Measurements from ENCODE around the gene ADAMTS17.

ADAMTS17 gene

GRCh38 chr15:99976000-99976399 lies 365.8 kb downstream of the ADAMTS17 start:
- Histone ChIP-seq H4K20me1 (ENCODE audit: insufficient read depth, low read length, poor library complexity, severe bottlenecking) (no peaks in the 10 kb centered on the region), H3K79me2 (ENCODE audit: insufficient read depth, low read length) (no peaks in the 10 kb centered on the region), H3K27me3 (ENCODE audit: insufficient read depth, low read length, poor library complexity, severe bottlenecking) (no peaks in the 10 kb centered on the region), H3K9ac (ENCODE audit: low read depth, low read length, poor library complexity, severe bottlenecking) (no peak overlapping the region), H2AFZ (ENCODE audit: low read length) (no peak overlapping the region), H3K36me3 (ENCODE audit: insufficient read depth, low read length) (no peaks in the 10 kb centered on the region), H3F3A (ENCODE audit: low read depth) (no peaks in the 10 kb centered on the region), H3K9me2 (replicated peaks; ENCODE audit: low read depth, low read length) (no peaks in the 10 kb centered on the region), H3K4me1 (ENCODE audit: insufficient read depth, low read length, poor library complexity, severe bottlenecking) (no peaks in the 10 kb centered on the region), H3K4me2 (ENCODE audit: low read depth, low read length, poor library complexity, severe bottlenecking) (no peak overlapping the region), H3K9me3 (ENCODE audit: insufficient read depth, low read depth, low read length) (no peaks in the 10 kb centered on the region), H3K4me3 (ENCODE audit: low read length, poor library complexity, severe bottlenecking) (no peak overlapping the region)
- TF ChIP-seq CTCF (conservative IDR thresholded peaks at IDR 0.05; ENCODE audit: low read length) (no peak), EZH2phosphoT487 (IDR thresholded peaks at IDR 0.05; ENCODE audit: borderline replicate concordance) (no peak)

GRCh38 chr15:99974246-99974645 lies 367.5 kb downstream of the ADAMTS17 start:
- Histone ChIP-seq H4K20me1 (ENCODE audit: insufficient read depth, low read length, poor library complexity, severe bottlenecking) (no peaks in the 10 kb centered on the region), H3K4me1 (ENCODE audit: insufficient read depth, low read length, poor library complexity, severe bottlenecking) (no peaks in the 10 kb centered on the region), H3K4me3 (ENCODE audit: low read length, poor library complexity, severe bottlenecking) (no peak overlapping the region), H3K9ac (ENCODE audit: low read depth, low read length, poor library complexity, severe bottlenecking) (no peak overlapping the region), H3K79me2 (ENCODE audit: insufficient read depth, low read length) (no peaks in the 10 kb centered on the region), H2AFZ (ENCODE audit: low read length) (no peak overlapping the region), H3K9me2 (replicated peaks; ENCODE audit: low read depth, low read length) (no peaks in the 10 kb centered on the region), H3K27me3 (ENCODE audit: insufficient read depth, low read length, poor library complexity, severe bottlenecking) (no peaks in the 10 kb centered on the region), H3K36me3 (ENCODE audit: insufficient read depth, low read length) (no peaks in the 10 kb centered on the region), H3K4me2 (ENCODE audit: low read depth, low read length, poor library complexity, severe bottlenecking) (no peak overlapping the region), H3K9me3 (ENCODE audit: insufficient read depth, low read depth, low read length) (no peaks in the 10 kb centered on the region), H3F3A (ENCODE audit: low read depth) (no peaks in the 10 kb centered on the region)
- no peak for TF ChIP-seq CTCF (conservative IDR thresholded peaks at IDR 0.05; ENCODE audit: low read length)
- no peak for TF ChIP-seq EZH2phosphoT487 (IDR thresholded peaks at IDR 0.05; ENCODE audit: borderline replicate concordance)

GRCh38 chr15:99973351-99973750 lies 368.4 kb downstream of the ADAMTS17 start:
- H3K4me3 ChIP-seq (ENCODE audit: low read length, poor library complexity, severe bottlenecking) = no peak overlapping the region
- no peaks in the 10 kb centered on the region for H3K9me2 ChIP-seq (replicated peaks; ENCODE audit: low read depth, low read length)
- no peak for TF ChIP-seq CTCF (conservative IDR thresholded peaks at IDR 0.05; ENCODE audit: low read length)
- no peak for TF ChIP-seq EZH2phosphoT487 (IDR thresholded peaks at IDR 0.05; ENCODE audit: borderline replicate concordance)
- no peaks in the 10 kb centered on the region for H3K27me3 ChIP-seq (ENCODE audit: insufficient read depth, low read length, poor library complexity, severe bottlenecking)
- no peaks in the 10 kb centered on the region for H3K36me3 ChIP-seq (ENCODE audit: insufficient read depth, low read length)
- no peak overlapping the region for H2AFZ ChIP-seq (ENCODE audit: low read length)
- no peaks in the 10 kb centered on the region for H3K4me1 ChIP-seq (ENCODE audit: insufficient read depth, low read length, poor library complexity, severe bottlenecking)
- no peaks in the 10 kb centered on the region for H4K20me1 ChIP-seq (ENCODE audit: insufficient read depth, low read length, poor library complexity, severe bottlenecking)
- H3K9ac ChIP-seq (ENCODE audit: low read depth, low read length, poor library complexity, severe bottlenecking) = no peak overlapping the region
- no peaks in the 10 kb centered on the region for H3K79me2 ChIP-seq (ENCODE audit: insufficient read depth, low read length)
- H3F3A ChIP-seq (ENCODE audit: low read depth) = no peaks in the 10 kb centered on the region
- no peak overlapping the region for H3K4me2 ChIP-seq (ENCODE audit: low read depth, low read length, poor library complexity, severe bottlenecking)
- no peaks in the 10 kb centered on the region for H3K9me3 ChIP-seq (ENCODE audit: insufficient read depth, low read depth, low read length)
